ENCODE data around the gene OSBPL2. TPM values are rescaled to one million over a fixed set of nuclear protein-coding genes. Genes with fewer than 3 reads are reported as not detected.

Gene OSBPL2
- total RNA-seq, 1 experiment from 2014 or later: 36.9 TPM

DNA sequence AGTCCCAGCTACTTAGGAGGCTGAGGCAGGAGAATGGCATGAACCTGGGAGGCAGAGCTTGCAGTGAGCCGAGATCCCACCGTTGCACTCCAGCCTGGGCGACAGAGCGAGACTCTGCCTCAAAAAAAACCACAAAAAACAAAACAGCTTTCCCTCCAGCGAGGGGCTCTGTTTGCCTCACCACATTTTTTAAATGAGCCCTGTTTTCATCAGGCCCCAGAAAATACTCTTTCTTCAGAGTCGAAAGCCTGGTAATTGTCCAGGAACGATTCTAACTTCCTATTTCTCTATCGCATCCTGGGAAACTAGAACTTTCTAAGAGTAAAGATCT lies 43.3 kb upstream of the OSBPL2 start:
- ChIA-PET RAD21 (ENCODE audit: low non-redundant PET in 1 of 2, low total read pairs in 2 of 2, uncharacterized antibody in 2 of 2, unreplicated experiment in 2 of 2) (no interaction called here), CTCF (no interaction called here), POLR2A (no interaction called here)
- H2AFZ ChIP-seq (ENCODE audit: low read depth, low read length, poor library complexity, severe bottlenecking): no peak overlapping the region
- H3K4me2 ChIP-seq (ENCODE audit: low read length): no peak overlapping the region
- DNase-seq (ENCODE audit: low read depth, low spot score) (no peak), ATAC-seq (no peak)
- no peak overlapping the region for H3K27ac ChIP-seq (ENCODE audit: low read depth, low read length)
- H3K36me3 ChIP-seq (ENCODE audit: control insufficient read depth in 1 of 2, insufficient read depth in 2 of 2, low read length in 2 of 2): peaks cover 22 to 25% of the 10 kb centered on the region in 2 experiments; a peak in 3 of 4 replicates
- BruUV-seq (replicated peaks): no TSS peak
- no peaks in the 10 kb centered on the region for H3K9me2 ChIP-seq (ENCODE audit: insufficient read depth)
- H3K79me2 ChIP-seq (ENCODE audit: insufficient read depth, low read length): peaks cover 48% of the 10 kb centered on the region
- no peaks in the 10 kb centered on the region for H3K9me3 ChIP-seq (ENCODE audit: control insufficient read depth in 1 of 2, insufficient read depth in 1 of 2, low read depth in 1 of 2, low read length in 2 of 2)
- no peak overlapping the region for H3K4me3 ChIP-seq (replicated peaks in 1 of 2; ENCODE audit: low read depth in 1 of 2, low read length in 2 of 2)
- H3K27me3 ChIP-seq (ENCODE audit: insufficient read depth, low read length): no peaks in the 10 kb centered on the region
- H3K9ac ChIP-seq (ENCODE audit: low read length): no peak overlapping the region
- no peaks in the 10 kb centered on the region for H3K4me1 ChIP-seq (ENCODE audit: control insufficient read depth in 1 of 2, insufficient read depth in 2 of 2, low read length in 2 of 2)
- TF ChIP-seq POLR2AphosphoS5 (IDR thresholded peaks at IDR 0.05; ENCODE audit: low read depth, low read length) (no peak), TCF7L2 (IDR thresholded peaks at IDR 0.05; ENCODE audit: borderline replicate concordance, extremely low read depth, insufficient read depth, insufficient read length) (no peak)
- no peaks in the 10 kb centered on the region for H4K20me1 ChIP-seq (ENCODE audit: insufficient read depth)
- intact Hi-C loops (cut with micrococcal nuclease): no loop called here

DNA sequence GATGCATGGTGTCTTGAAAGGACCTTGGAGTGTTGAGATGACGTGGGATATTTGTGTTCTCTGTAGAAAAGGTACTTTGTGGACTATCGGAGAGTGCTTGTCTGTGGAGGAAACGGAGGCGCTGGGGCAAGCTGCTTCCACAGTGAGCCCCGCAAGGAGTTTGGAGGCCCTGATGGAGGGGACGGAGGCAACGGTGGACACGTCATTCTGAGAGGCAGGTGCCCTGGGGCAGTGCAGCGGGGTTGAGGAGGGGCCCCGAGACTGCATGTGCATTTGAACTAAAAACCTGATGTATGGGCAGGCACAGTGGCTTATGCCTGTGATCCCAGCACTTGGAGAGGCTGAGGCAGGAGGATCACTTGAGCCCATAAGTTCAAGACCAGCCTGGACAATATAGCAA lies 42.6 kb upstream of the OSBPL2 start:
- CTCF ChIA-PET: no interaction called here
- H4K20me1 ChIP-seq (ENCODE audit: insufficient read depth): no peaks in the 10 kb centered on the region

More for the DNA sequence above, 42.6 kb upstream of the OSBPL2 start:
- Histone ChIP-seq H3K9me2 (ENCODE audit: insufficient read depth) (no peaks in the 10 kb centered on the region), H3K79me2 (ENCODE audit: insufficient read depth, low read length) (peaks cover 41% of the 10 kb centered on the region), H2AFZ (ENCODE audit: low read depth, low read length, poor library complexity, severe bottlenecking) (no peak overlapping the region), H3K4me1 (ENCODE audit: control insufficient read depth in 1 of 2, insufficient read depth in 2 of 2, low read length in 2 of 2) (no peaks in the 10 kb centered on the region), H3K9me3 (ENCODE audit: control insufficient read depth in 1 of 2, insufficient read depth in 1 of 2, low read depth in 1 of 2, low read length in 2 of 2) (no peaks in the 10 kb centered on the region), H3K9ac (ENCODE audit: low read length) (no peak overlapping the region), H3K36me3 (ENCODE audit: control insufficient read depth in 1 of 2, insufficient read depth in 2 of 2, low read length in 2 of 2) (peaks cover 25 to 32% of the 10 kb centered on the region in 2 experiments; a peak in 3 of 4 replicates), H3K27me3 (ENCODE audit: insufficient read depth, low read length) (no peaks in the 10 kb centered on the region), H3K27ac (ENCODE audit: low read depth, low read length) (no peak overlapping the region), H3K4me3 (replicated peaks in 1 of 2; ENCODE audit: low read depth in 1 of 2, low read length in 2 of 2) (no peak overlapping the region), H3K4me2 (ENCODE audit: low read length) (no peak overlapping the region)
- DNase-seq (ENCODE audit: low read depth, low spot score): no peak
- POLR2A ChIA-PET: no interaction called here
- intact Hi-C loops (cut with micrococcal nuclease): no loop called here
- TF ChIP-seq ZNF274 (IDR thresholded peaks at IDR 0.05; ENCODE audit: low read depth, low read length) (no peak), RAD21 (IDR thresholded peaks at IDR 0.05; ENCODE audit: low read depth) (no peak), FOSL1 (IDR thresholded peaks at IDR 0.05; ENCODE audit: low read depth) (no peak), CTCF (IDR thresholded peaks at IDR 0.05 in 2 of 3, conservative IDR thresholded peaks at IDR 0.05 in 1 of 3; ENCODE audit: borderline replicate concordance in 1 of 3, insufficient read depth in 1 of 3, low read depth in 2 of 3, low read length in 2 of 3) (no peak), EZH2phosphoT487 (IDR thresholded peaks at IDR 0.05; ENCODE audit: borderline replicate concordance) (no peak), SP1 (IDR thresholded peaks at IDR 0.05; ENCODE audit: low read depth) (no peak), SIN3A (IDR thresholded peaks at IDR 0.05; ENCODE audit: low read depth) (no peak), JUND (IDR thresholded peaks at IDR 0.05) (no peak), ZFX (IDR thresholded peaks at IDR 0.05) (no peak), EZH2 (IDR thresholded peaks at IDR 0.05) (no peak), SRF (IDR thresholded peaks at IDR 0.05; ENCODE audit: low read depth) (no peak), ATF3 (IDR thresholded peaks at IDR 0.05) (no peak), MAX (IDR thresholded peaks at IDR 0.05) (no peak), YY1 (IDR thresholded peaks at IDR 0.05; ENCODE audit: extremely low read depth, insufficient replicate concordance, low read depth, low read length) (no peak)
- TF ChIP-seq, protein P1, sequence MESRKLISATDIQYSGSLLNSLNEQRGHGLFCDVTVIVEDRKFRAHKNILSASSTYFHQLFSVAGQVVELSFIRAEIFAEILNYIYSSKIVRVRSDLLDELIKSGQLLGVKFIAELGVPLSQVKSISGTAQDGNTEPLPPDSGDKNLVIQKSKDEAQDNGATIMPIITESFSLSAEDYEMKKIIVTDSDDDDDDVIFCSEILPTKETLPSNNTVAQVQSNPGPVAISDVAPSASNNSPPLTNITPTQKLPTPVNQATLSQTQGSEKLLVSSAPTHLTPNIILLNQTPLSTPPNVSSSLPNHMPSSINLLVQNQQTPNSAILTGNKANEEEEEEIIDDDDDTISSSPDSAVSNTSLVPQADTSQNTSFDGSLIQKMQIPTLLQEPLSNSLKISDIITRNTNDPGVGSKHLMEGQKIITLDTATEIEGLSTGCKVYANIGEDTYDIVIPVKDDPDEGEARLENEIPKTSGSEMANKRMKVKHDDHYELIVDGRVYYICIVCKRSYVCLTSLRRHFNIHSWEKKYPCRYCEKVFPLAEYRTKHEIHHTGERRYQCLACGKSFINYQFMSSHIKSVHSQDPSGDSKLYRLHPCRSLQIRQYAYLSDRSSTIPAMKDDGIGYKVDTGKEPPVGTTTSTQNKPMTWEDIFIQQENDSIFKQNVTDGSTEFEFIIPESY (IDR thresholded peaks at IDR 0.05; ENCODE audit: extremely low read depth, insufficient replicate concordance, low read length): no peak
- no peak for ATAC-seq
- no TSS peak for BruUV-seq (replicated peaks)
- RAD21 ChIA-PET (ENCODE audit: low non-redundant PET in 1 of 2, low total read pairs in 2 of 2, uncharacterized antibody in 2 of 2, unreplicated experiment in 2 of 2): no interaction called here

Measured in HCT116 (cell line).